NT2/D1 (cell line): ENCODE data around the gene NDOR1.

Experiments used
- SUZ12 ChIP-seq: IDR thresholded peaks from 2 replicates; pipeline ENCODE4 v1.6.1; 2011; ENCODE audit not compliant: insufficient read length, insufficient read depth; ENCODE audit errors: extremely low read depth
- YY1 ChIP-seq: IDR thresholded peaks from 2 replicates; pipeline ENCODE4 v1.6.1; 2011; ENCODE audit not compliant: insufficient read length, insufficient read depth
- ZNF274 ChIP-seq: IDR thresholded peaks from 2 replicates; pipeline ENCODE4 v1.6.1; 2011; ENCODE audit warnings: mild to moderate bottlenecking, low read depth, low read length

GRCh38 chr9:137224830-137225694 is 19.6 kb downstream of the NDOR1 start, which contains the start of gene CYSRT1:
- TF ChIP-seq SUZ12: no peak
- no peak for TF ChIP-seq ZNF274
- TF ChIP-seq YY1: no peak
